ENCODE data around the gene PDXK. TPM values are rescaled to one million over a fixed set of nuclear protein-coding genes. Genes with fewer than 3 reads are reported as not detected.

The PDXK gene
- polyA plus RNA-seq, 1 donor (not counting 4 experiments of a cell fraction or from before 2014, with no cell fraction given), result 144 TPM

DNA sequence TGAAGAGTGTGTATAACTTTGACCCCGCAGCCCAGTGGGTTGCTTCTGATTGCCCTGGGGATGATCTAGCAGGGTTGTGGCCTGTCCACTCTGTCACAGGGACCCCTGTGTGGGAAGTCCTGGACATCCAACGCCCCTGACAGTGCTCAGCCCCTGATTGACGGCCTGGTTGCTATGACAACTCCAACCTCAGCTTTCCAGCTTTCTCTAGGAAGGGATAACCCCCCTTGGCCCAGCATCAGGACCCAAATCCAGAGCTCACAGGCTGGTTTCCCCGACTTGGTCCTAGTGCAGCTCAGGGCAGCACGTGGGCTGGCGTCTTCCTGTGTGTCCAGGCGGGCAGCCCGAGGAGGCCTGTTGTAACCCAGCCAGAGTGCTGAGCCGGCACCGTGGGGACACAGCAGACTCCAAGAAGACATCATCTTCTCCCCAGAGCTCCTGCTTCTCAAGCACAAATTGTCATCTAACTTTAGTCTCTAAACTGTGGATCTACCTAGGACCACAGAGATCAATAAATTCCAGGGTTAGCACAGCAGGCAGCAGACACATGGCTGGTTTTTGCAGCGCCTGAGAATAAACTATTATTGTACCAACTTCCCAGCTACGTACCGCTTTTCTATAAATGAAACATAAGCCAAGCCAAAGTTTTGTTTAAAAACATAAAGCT is 18.9 kb upstream of the PDXK start:
- Histone ChIP-seq H4K20me1 (ENCODE audit: control insufficient read depth, extremely low read depth, insufficient read depth, low read length) (no peaks in the 10 kb centered on the region), H3K79me2 (ENCODE audit: control insufficient read depth, insufficient read depth, low read length) (no peaks in the 10 kb centered on the region), H3K9me3 (ENCODE audit: control insufficient read depth, low read depth, low read length) (no peaks in the 10 kb centered on the region), H3K27me3 (ENCODE audit: control insufficient read depth, extremely low read depth, insufficient read depth, low read length) (no peaks in the 10 kb centered on the region), H3K4me3 (ENCODE audit: control insufficient read depth in 2 of 3, extremely low read depth in 1 of 3, insufficient read depth in 2 of 3, low read depth in 1 of 3, low read length in 3 of 3) (no peak overlapping the region), H2AFZ (ENCODE audit: control insufficient read depth, low read length) (no peak overlapping the region), H3K9ac (ENCODE audit: control insufficient read depth, extremely low read depth, insufficient read depth, low read length) (no peak overlapping the region), H3K4me2 (ENCODE audit: control insufficient read depth, extremely low read depth, insufficient read depth, low read depth, low read length) (no peak overlapping the region), H3K27ac (ENCODE audit: control insufficient read depth, insufficient read depth, low read length) (no peak overlapping the region), H3K4me1 (ENCODE audit: control insufficient read depth, extremely low read depth, insufficient read depth, low read length) (peaks cover 7% of the 10 kb centered on the region), H3K9me1 (ENCODE audit: control insufficient read depth, extremely low read depth, insufficient read depth, low read length) (no peaks in the 10 kb centered on the region), H3K36me3 (ENCODE audit: control insufficient read depth in 2 of 2, extremely low read depth in 1 of 2, insufficient read depth in 2 of 2, low read length in 2 of 2) (peaks cover 0 to 1% of the 10 kb centered on the region in 2 experiments)
- no peak for TF ChIP-seq EZH2 (IDR thresholded peaks at IDR 0.05; ENCODE audit: low read length)
- TF ChIP-seq, protein P1, sequence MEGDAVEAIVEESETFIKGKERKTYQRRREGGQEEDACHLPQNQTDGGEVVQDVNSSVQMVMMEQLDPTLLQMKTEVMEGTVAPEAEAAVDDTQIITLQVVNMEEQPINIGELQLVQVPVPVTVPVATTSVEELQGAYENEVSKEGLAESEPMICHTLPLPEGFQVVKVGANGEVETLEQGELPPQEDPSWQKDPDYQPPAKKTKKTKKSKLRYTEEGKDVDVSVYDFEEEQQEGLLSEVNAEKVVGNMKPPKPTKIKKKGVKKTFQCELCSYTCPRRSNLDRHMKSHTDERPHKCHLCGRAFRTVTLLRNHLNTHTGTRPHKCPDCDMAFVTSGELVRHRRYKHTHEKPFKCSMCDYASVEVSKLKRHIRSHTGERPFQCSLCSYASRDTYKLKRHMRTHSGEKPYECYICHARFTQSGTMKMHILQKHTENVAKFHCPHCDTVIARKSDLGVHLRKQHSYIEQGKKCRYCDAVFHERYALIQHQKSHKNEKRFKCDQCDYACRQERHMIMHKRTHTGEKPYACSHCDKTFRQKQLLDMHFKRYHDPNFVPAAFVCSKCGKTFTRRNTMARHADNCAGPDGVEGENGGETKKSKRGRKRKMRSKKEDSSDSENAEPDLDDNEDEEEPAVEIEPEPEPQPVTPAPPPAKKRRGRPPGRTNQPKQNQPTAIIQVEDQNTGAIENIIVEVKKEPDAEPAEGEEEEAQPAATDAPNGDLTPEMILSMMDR (optimal IDR thresholded peaks at IDR 0.05 in 1 of 3, IDR thresholded peaks at IDR 0.05 in 1 of 3, conservative IDR thresholded peaks at IDR 0.05 in 1 of 3; ENCODE audit: extremely low read depth in 1 of 3, insufficient read depth in 2 of 3, low read length in 3 of 3), result no peak
- DNase-seq (ENCODE audit: low read depth, low spot score), result no peak
- dilution Hi-C loops (cut with MboI; ENCODE audit: extremely low pct_ligation_motif_present, low sequenced_read_pairs), result no loop called here
- FAIRE-seq, result no peak

DNA sequence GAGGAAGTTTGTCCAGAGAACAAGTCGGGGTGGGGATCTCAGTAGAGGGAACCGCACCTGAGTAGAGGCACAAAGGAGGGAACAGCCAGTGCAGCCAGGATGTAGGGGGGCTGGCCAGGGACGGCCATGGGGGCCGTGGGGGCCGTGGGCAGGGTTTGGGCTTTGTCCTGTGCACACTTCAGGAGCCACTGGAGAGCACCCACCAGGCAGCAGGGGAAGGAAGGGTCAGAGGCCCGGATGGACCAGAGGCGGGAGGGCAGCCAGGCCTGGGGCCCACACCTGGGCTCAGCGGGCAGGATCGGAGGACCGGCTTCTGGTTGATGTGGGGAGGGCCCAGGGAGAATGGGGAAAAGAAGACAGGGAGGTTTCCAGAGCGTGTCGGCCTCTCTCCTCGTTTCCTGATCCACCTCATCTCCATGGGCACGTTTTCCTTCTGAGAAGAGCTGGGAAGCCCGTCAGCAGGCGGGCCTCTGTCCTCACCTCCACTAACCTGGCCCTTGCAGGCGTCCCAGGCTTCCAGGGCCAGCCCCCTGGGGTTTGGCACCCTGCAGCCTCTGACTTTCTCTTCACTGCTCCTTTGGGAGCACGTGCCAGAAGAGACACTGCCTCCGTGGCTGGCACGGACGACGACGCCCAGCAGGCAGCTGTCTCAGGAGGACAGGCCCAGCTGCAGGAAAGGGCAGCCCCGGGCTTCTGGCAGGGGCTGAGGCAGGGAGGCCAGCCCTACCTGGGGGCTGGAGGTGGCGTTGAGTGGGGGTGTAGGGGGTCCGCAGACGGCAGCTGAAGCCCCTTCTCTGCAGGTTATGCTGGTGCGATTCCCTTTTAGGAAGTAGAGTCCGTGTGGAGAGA is 16.8 kb upstream of the PDXK start:
- TF ChIP-seq, protein P1 (optimal IDR thresholded peaks at IDR 0.05 in 1 of 3, IDR thresholded peaks at IDR 0.05 in 1 of 3, conservative IDR thresholded peaks at IDR 0.05 in 1 of 3; ENCODE audit: extremely low read depth in 1 of 3, insufficient read depth in 2 of 3, low read length in 3 of 3), result no peak
- no peak for TF ChIP-seq EZH2 (IDR thresholded peaks at IDR 0.05; ENCODE audit: low read length)
- H3K27me3 ChIP-seq (ENCODE audit: control insufficient read depth, extremely low read depth, insufficient read depth, low read length), result no peaks in the 10 kb centered on the region
- no peak overlapping the region for H3K27ac ChIP-seq (ENCODE audit: control insufficient read depth, insufficient read depth, low read length)
- H3K79me2 ChIP-seq (ENCODE audit: control insufficient read depth, insufficient read depth, low read length), result no peaks in the 10 kb centered on the region
- no peaks in the 10 kb centered on the region for H4K20me1 ChIP-seq (ENCODE audit: control insufficient read depth, extremely low read depth, insufficient read depth, low read length)
- DNase-seq (ENCODE audit: low read depth, low spot score) (no peak), FAIRE-seq (no peak)
- peak overlapping the region; percentile 39 for H3K4me2 ChIP-seq (ENCODE audit: control insufficient read depth, extremely low read depth, insufficient read depth, low read depth, low read length)
- H3K9ac ChIP-seq (ENCODE audit: control insufficient read depth, extremely low read depth, insufficient read depth, low read length), result no peak overlapping the region
- no peaks in the 10 kb centered on the region for H3K36me3 ChIP-seq (ENCODE audit: control insufficient read depth in 2 of 2, extremely low read depth in 1 of 2, insufficient read depth in 2 of 2, low read length in 2 of 2)
- dilution Hi-C loops (cut with MboI; ENCODE audit: extremely low pct_ligation_motif_present, low sequenced_read_pairs), result no loop called here
- no peak overlapping the region for H3K4me3 ChIP-seq (ENCODE audit: control insufficient read depth in 2 of 3, extremely low read depth in 1 of 3, insufficient read depth in 2 of 3, low read depth in 1 of 3, low read length in 3 of 3)
- no peaks in the 10 kb centered on the region for H3K9me3 ChIP-seq (ENCODE audit: control insufficient read depth, low read depth, low read length)
- no peaks in the 10 kb centered on the region for H3K9me1 ChIP-seq (ENCODE audit: control insufficient read depth, extremely low read depth, insufficient read depth, low read length)
- H2AFZ ChIP-seq (ENCODE audit: control insufficient read depth, low read length), result peak overlapping the region; percentile 33
- H3K4me1 ChIP-seq (ENCODE audit: control insufficient read depth, extremely low read depth, insufficient read depth, low read length), result peaks cover 7% of the 10 kb centered on the region
